Measurements from ENCODE around the gene UBE2E2. TPM values are rescaled to one million over a fixed set of nuclear protein-coding genes. Genes with fewer than 3 reads are reported as not detected.

UBE2E2 gene
- polyA plus RNA-seq, 1 donor (not counting 4 experiments of a cell fraction or from before 2014, with no cell fraction given) = 63.2 TPM

- Histone ChIP-seq H4K20me1 (ENCODE audit: control insufficient read depth, extremely low read depth, insufficient read depth, low read length) (no peaks in the 10 kb centered on the region), H3K9ac (ENCODE audit: control insufficient read depth, extremely low read depth, insufficient read depth, low read length) (no peak overlapping the region), H3K9me1 (ENCODE audit: control insufficient read depth, extremely low read depth, insufficient read depth, low read length) (no peaks in the 10 kb centered on the region), H3K4me3 (ENCODE audit: control insufficient read depth in 2 of 3, extremely low read depth in 1 of 3, insufficient read depth in 2 of 3, low read depth in 1 of 3, low read length in 3 of 3) (no peak overlapping the region), H2AFZ (ENCODE audit: control insufficient read depth, low read length) (no peak overlapping the region), H3K9me3 (ENCODE audit: control insufficient read depth, low read depth, low read length) (no peaks in the 10 kb centered on the region), H3K36me3 (ENCODE audit: control insufficient read depth in 2 of 2, extremely low read depth in 1 of 2, insufficient read depth in 2 of 2, low read length in 2 of 2) (no peaks in the 10 kb centered on the region), H3K27ac (ENCODE audit: control insufficient read depth, insufficient read depth, low read length) (no peak overlapping the region), H3K79me2 (ENCODE audit: control insufficient read depth, insufficient read depth, low read length) (no peaks in the 10 kb centered on the region), H3K4me2 (ENCODE audit: control insufficient read depth, extremely low read depth, insufficient read depth, low read depth, low read length) (no peak overlapping the region), H3K27me3 (ENCODE audit: control insufficient read depth, extremely low read depth, insufficient read depth, low read length) (no peaks in the 10 kb centered on the region), H3K4me1 (ENCODE audit: control insufficient read depth, extremely low read depth, insufficient read depth, low read length) (no peaks in the 10 kb centered on the region)
- dilution Hi-C loops (cut with MboI; ENCODE audit: extremely low pct_ligation_motif_present, low sequenced_read_pairs) = no loop called here
- DNase-seq (ENCODE audit: low read depth, low spot score) = no peak
- no peak for FAIRE-seq
- TF ChIP-seq CTCF (optimal IDR thresholded peaks at IDR 0.05 in 1 of 3, IDR thresholded peaks at IDR 0.05 in 1 of 3, conservative IDR thresholded peaks at IDR 0.05 in 1 of 3; ENCODE audit: extremely low read depth in 1 of 3, insufficient read depth in 2 of 3, low read length in 3 of 3) = no peak
Observed at GRCh38 chr3:23271876-23272741, 69.0 kb downstream of the UBE2E2 start.

- Histone ChIP-seq H3K27ac (ENCODE audit: control insufficient read depth, insufficient read depth, low read length) (no peak overlapping the region), H3K27me3 (ENCODE audit: control insufficient read depth, extremely low read depth, insufficient read depth, low read length) (no peaks in the 10 kb centered on the region), H3K4me1 (ENCODE audit: control insufficient read depth, extremely low read depth, insufficient read depth, low read length) (no peaks in the 10 kb centered on the region), H4K20me1 (ENCODE audit: control insufficient read depth, extremely low read depth, insufficient read depth, low read length) (no peaks in the 10 kb centered on the region), H3K4me3 (ENCODE audit: control insufficient read depth in 2 of 3, extremely low read depth in 1 of 3, insufficient read depth in 2 of 3, low read depth in 1 of 3, low read length in 3 of 3) (no peak overlapping the region), H3K36me3 (ENCODE audit: control insufficient read depth in 2 of 2, extremely low read depth in 1 of 2, insufficient read depth in 2 of 2, low read length in 2 of 2) (no peaks in the 10 kb centered on the region), H3K9me3 (ENCODE audit: control insufficient read depth, low read depth, low read length) (no peaks in the 10 kb centered on the region), H2AFZ (ENCODE audit: control insufficient read depth, low read length) (no peak overlapping the region), H3K4me2 (ENCODE audit: control insufficient read depth, extremely low read depth, insufficient read depth, low read depth, low read length) (no peak overlapping the region), H3K9me1 (ENCODE audit: control insufficient read depth, extremely low read depth, insufficient read depth, low read length) (no peaks in the 10 kb centered on the region), H3K9ac (ENCODE audit: control insufficient read depth, extremely low read depth, insufficient read depth, low read length) (no peak overlapping the region), H3K79me2 (ENCODE audit: control insufficient read depth, insufficient read depth, low read length) (no peaks in the 10 kb centered on the region)
- no peak for DNase-seq (ENCODE audit: low read depth, low spot score)
- no peak for FAIRE-seq
- dilution Hi-C loops (cut with MboI; ENCODE audit: extremely low pct_ligation_motif_present, low sequenced_read_pairs) = no loop called here
- TF ChIP-seq CTCF (optimal IDR thresholded peaks at IDR 0.05 in 1 of 3, IDR thresholded peaks at IDR 0.05 in 1 of 3, conservative IDR thresholded peaks at IDR 0.05 in 1 of 3; ENCODE audit: extremely low read depth in 1 of 3, insufficient read depth in 2 of 3, low read length in 3 of 3) = no peak
- no peak for TF ChIP-seq EZH2 (IDR thresholded peaks at IDR 0.05; ENCODE audit: low read length)
Observed at GRCh38 chr3:23272820-23273219, 69.7 kb downstream of the UBE2E2 start.

Measured in keratinocyte (primary cell).